Calu3 (cell line): Measurements from ENCODE around the gene PNPLA1. TPM values are rescaled to one million over a fixed set of nuclear protein-coding genes. Genes with fewer than 3 reads are reported as not detected.

ENCODE experiments used
- BruUV-seq: library from RNA; stranded (reverse); fragments of 400-500 nt; replicated peaks from 2 replicates; lab custom pipeline; 2021; lab: Mats Ljungman, UMichigan
- CTCF ChIA-PET: fragments of 300-600 bp; sonication (Branson Sonifier 250); formaldehyde crosslinking; loops from one replicate; lab custom pipeline; 2022; ENCODE audit warnings: antibody characterized with exemption; lab: Charles Lee
- DNase-seq: peaks from one replicate; pipeline ENCODE4 v3.0.0; 2022
- H3K27ac Mint-ChIP-seq: one replicate; pipeline ENCODE4 v1.8.0; 2022; ENCODE audit warnings: mixed read lengths; ENCODE audit not compliant: unreplicated experiment
- H3K27me3 Mint-ChIP-seq: one replicate; pipeline ENCODE4 v1.8.0; 2022; ENCODE audit warnings: mixed read lengths; ENCODE audit not compliant: unreplicated experiment
- H3K36me3 Mint-ChIP-seq: one replicate; pipeline ENCODE4 v1.8.0; 2022; ENCODE audit warnings: mild to moderate bottlenecking, moderate library complexity, mixed read lengths; ENCODE audit not compliant: insufficient read depth, unreplicated experiment
- H3K4me1 Mint-ChIP-seq: one replicate; pipeline ENCODE4 v1.8.0; 2022; ENCODE audit warnings: mild to moderate bottlenecking, low read depth, mixed read lengths; ENCODE audit not compliant: unreplicated experiment
- H3K4me3 Mint-ChIP-seq: one replicate; pipeline ENCODE4 v1.8.0; 2022; ENCODE audit warnings: mild to moderate bottlenecking, low read depth, moderate library complexity, mixed read lengths; ENCODE audit not compliant: unreplicated experiment
- H3K9me3 Mint-ChIP-seq: one replicate; pipeline ENCODE4 v1.8.0; 2022; ENCODE audit warnings: low read depth, mixed read lengths; ENCODE audit not compliant: unreplicated experiment
- CTCF ChIP-seq: fragments of 200-600 bp; IDR thresholded peaks from one replicate; pipeline ENCODE4 v1.8.0; 2022; ENCODE audit warnings: antibody characterized with exemption; ENCODE audit not compliant: unreplicated experiment
- intact Hi-C: fragments of 100-400 bp; cut with micrococcal nuclease; formaldehyde crosslinking; loops from one replicate; pipeline ENCODE4 v1.10.0; 2022; ENCODE audit not compliant: unreplicated experiment
- total RNA-seq: library from RNA; stranded (reverse); gene quantifications from 2 replicates; pipeline ENCODE4 v1.2.3, GENCODE V29; 2022

PNPLA1 gene
- total RNA-seq, 1 experiment from 2014 or later, result 0.19 TPM

DNA sequence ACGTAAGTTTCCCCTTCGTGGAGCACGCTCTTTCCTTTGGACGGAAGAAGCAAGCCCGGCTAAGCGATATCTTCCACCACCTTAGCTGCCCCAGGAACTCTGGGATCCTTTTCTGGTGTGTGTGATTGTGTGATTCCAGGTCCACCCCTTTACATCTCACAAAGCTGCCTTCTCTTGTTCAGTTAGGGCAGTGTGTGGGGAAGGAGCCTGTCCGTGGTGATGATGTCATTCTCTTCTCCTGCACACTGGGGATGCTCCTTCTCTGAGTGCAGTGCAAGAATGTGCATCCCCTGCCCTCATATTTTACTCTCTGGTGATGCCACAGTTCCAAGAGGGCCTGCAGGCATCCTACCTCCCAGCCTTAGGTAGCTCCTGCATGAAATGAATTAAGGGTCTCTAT, 36.5 kb downstream of the PNPLA1 start:
- intact Hi-C loops, result no loop called here
- peaks cover 10% of the 10 kb centered on the region for H3K27me3 Mint-ChIP-seq
- peaks cover 13% of the 10 kb centered on the region for H3K4me1 Mint-ChIP-seq
- DNase-seq, result no peak
- CTCF ChIA-PET, result no interaction called here
- H3K36me3 Mint-ChIP-seq, result no peaks in the 10 kb centered on the region
- H3K27ac Mint-ChIP-seq, result no peak overlapping the region
- no peaks in the 10 kb centered on the region for H3K9me3 Mint-ChIP-seq
- BruUV-seq, result no TSS peak
- no peak overlapping the region for H3K4me3 Mint-ChIP-seq
- TF ChIP-seq CTCF, result no peak

DNA sequence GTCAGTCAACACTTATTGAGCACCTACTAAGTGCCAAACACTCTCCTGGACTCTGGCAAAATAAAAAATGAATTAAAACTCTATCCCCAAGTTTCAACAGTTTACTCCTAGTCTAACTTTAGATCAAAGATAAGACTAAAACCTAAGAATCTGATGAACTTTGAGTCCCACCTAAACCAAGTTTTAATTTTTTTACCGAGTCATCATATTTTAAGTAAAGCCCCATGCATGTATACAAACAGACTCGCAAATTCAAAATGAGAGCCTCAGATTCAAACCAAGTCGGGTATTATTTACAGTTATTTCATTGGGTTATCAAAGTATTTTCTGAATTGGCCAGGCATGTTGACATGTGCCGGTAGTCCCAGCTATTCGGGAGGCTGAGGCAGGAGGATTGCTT, 38.7 kb downstream of the PNPLA1 start:
- no TSS peak for BruUV-seq
- no peaks in the 10 kb centered on the region for H3K27me3 Mint-ChIP-seq
- no peak overlapping the region for H3K27ac Mint-ChIP-seq
- no peaks in the 10 kb centered on the region for H3K36me3 Mint-ChIP-seq
- no peaks in the 10 kb centered on the region for H3K4me1 Mint-ChIP-seq
- no peaks in the 10 kb centered on the region for H3K9me3 Mint-ChIP-seq
- CTCF ChIA-PET, result no interaction called here
- TF ChIP-seq CTCF, result no peak
- H3K4me3 Mint-ChIP-seq, result no peak overlapping the region
- intact Hi-C loops, result no loop called here
- DNase-seq, result no peak

GRCh38 chr6:36309203-36309602, 39.3 kb downstream of the PNPLA1 start:
- TF ChIP-seq CTCF, result no peak
- Mint-ChIP-seq H3K27ac (no peak overlapping the region), H3K4me3 (no peak overlapping the region), H3K27me3 (no peaks in the 10 kb centered on the region), H3K9me3 (no peaks in the 10 kb centered on the region), H3K36me3 (no peaks in the 10 kb centered on the region), H3K4me1 (peaks cover 6% of the 10 kb centered on the region)
- BruUV-seq, result no TSS peak
- CTCF ChIA-PET, result interaction anchor here (1.8 kb wide), 1 partner anchor 32 kb away, joined by 6 read pairs; no protein-coding TSS in a partner anchor
- no peak for DNase-seq
- intact Hi-C loops, result no loop called here

GRCh38 chr6:36309900-36310299, 40.0 kb downstream of the PNPLA1 start:
- BruUV-seq, result no TSS peak
- no peaks in the 10 kb centered on the region for H3K9me3 Mint-ChIP-seq

More at GRCh38 chr6:36309900-36310299, 40.0 kb downstream of the PNPLA1 start:
- CTCF ChIA-PET, result interaction anchor here (1.8 kb wide), 1 partner anchor 31 kb away, joined by 6 read pairs; no protein-coding TSS in a partner anchor
- intact Hi-C loops, result no loop called here
- Mint-ChIP-seq H3K4me3 (no peak overlapping the region), H3K4me1 (peaks cover 9% of the 10 kb centered on the region), H3K27ac (no peak overlapping the region), H3K27me3 (no peaks in the 10 kb centered on the region), H3K36me3 (no peaks in the 10 kb centered on the region)
- no peak for DNase-seq
- no peak for TF ChIP-seq CTCF
